ENCODE measurements around the gene OR8D2.

GRCh38 chr11:124315052-124315451, 4.9 kb downstream of the OR8D2 start:
- TF ChIP-seq CTCF (IDR thresholded peaks at IDR 0.05) (no peak), POLR2AphosphoS5 (IDR thresholded peaks at IDR 0.05) (no peak), POLR2A (IDR thresholded peaks at IDR 0.05) (no peak), EP300 (IDR thresholded peaks at IDR 0.05; ENCODE audit: low read depth) (no peak)
